Upper lobe of right lung (tissue), 1 donor: ENCODE data around the gene CACNA1B. TPM values are rescaled to one million over a fixed set of nuclear protein-coding genes. Genes with fewer than 3 reads are reported as not detected.

Experiments
- ATAC-seq: fragments of 200-7000 bp; cut with Tn5 transposase; one replicate; pipeline ENCODE4 v1.9.1; 2020; ENCODE audit warnings: mild to moderate bottlenecking, moderate library complexity
- DNase-seq: peaks from one replicate; pipeline ENCODE4 v3.0.0-alpha.2; 2020
- H3K27ac ChIP-seq: fragments of 200-600 bp; one replicate; pipeline ENCODE4 v1.8.0; 2022
- H3K27me3 ChIP-seq: fragments of 200-600 bp; one replicate; pipeline ENCODE4 v1.8.0; 2022; ENCODE audit warnings: mild to moderate bottlenecking
- H3K36me3 ChIP-seq: fragments of 200-600 bp; one replicate; pipeline ENCODE4 v1.8.0; 2022
- H3K4me1 ChIP-seq: fragments of 200-600 bp; one replicate; pipeline ENCODE4 v1.8.0; 2022
- H3K4me3 ChIP-seq: fragments of 200-600 bp; one replicate; pipeline ENCODE4 v1.8.0; 2022; ENCODE audit warnings: mild to moderate bottlenecking
- H3K9me3 ChIP-seq: fragments of 200-600 bp; one replicate; pipeline ENCODE4 v1.8.0; 2022
- CTCF ChIP-seq: fragments of 200-600 bp; IDR thresholded peaks from one replicate; pipeline ENCODE4 v1.8.0; 2022; ENCODE audit warnings: antibody characterized with exemption
- intact Hi-C: fragments of 100-400 bp; cut with DNase I; formaldehyde crosslinking; loops from one replicate; pipeline ENCODE4 v1.11.0; 2022
- total RNA-seq: library from RNA; stranded (reverse); fragmentation: NEBNext Ultra II Directional; extraction: Animal tissue kit (Norgen Biotek cat#: 25700); gene quantifications from one replicate; pipeline ENCODE4 v1.2.1, GENCODE V29; 2021
- donor health status: DM: no; HTN: yes; CAD: no; lungs with severe emphysema.

Gene CACNA1B
- total RNA-seq, 1 donor from 2014 or later, result 0.29 TPM

GRCh38 chr9:138020120-138020794 is 142.7 kb downstream of the CACNA1B start:
- Histone ChIP-seq H3K9me3 (no peaks in the 10 kb centered on the region), H3K27me3 (peaks cover 34% of the 10 kb centered on the region), H3K36me3 (no peaks in the 10 kb centered on the region), H3K4me3 (no peak overlapping the region), H3K4me1 (peaks cover 4% of the 10 kb centered on the region), H3K27ac (no peak overlapping the region)
- intact Hi-C loops, result no loop called here
- no peak for DNase-seq
- TF ChIP-seq CTCF, result no peak
- peak; percentile 6 for ATAC-seq

GRCh38 chr9:138020795-138021182 is 143.2 kb downstream of the CACNA1B start:
- intact Hi-C loops, result no loop called here
- Histone ChIP-seq H3K36me3 (no peaks in the 10 kb centered on the region), H3K4me3 (no peak overlapping the region), H3K27me3 (peaks cover 39% of the 10 kb centered on the region), H3K4me1 (peaks cover 4% of the 10 kb centered on the region), H3K27ac (no peak overlapping the region), H3K9me3 (no peaks in the 10 kb centered on the region)
- ATAC-seq, result no peak
- TF ChIP-seq CTCF, result no peak
- DNase-seq, result no peak

- no peak for TF ChIP-seq CTCF
- H3K9me3 ChIP-seq, result no peaks in the 10 kb centered on the region
- H3K4me1 ChIP-seq, result peaks cover 4% of the 10 kb centered on the region
- H3K27me3 ChIP-seq, result peaks cover 39% of the 10 kb centered on the region
- DNase-seq, result no peak
- H3K27ac ChIP-seq, result no peak overlapping the region
- intact Hi-C loops, result no loop called here
- no peak for ATAC-seq
- no peaks in the 10 kb centered on the region for H3K36me3 ChIP-seq
- no peak overlapping the region for H3K4me3 ChIP-seq
Observed at GRCh38 chr9:138021251-138022056, 143.9 kb downstream of the CACNA1B start.

GRCh38 chr9:138022121-138022741 is 144.6 kb downstream of the CACNA1B start:
- intact Hi-C loops, result no loop called here
- H3K27me3 ChIP-seq, result peaks cover 39% of the 10 kb centered on the region
- TF ChIP-seq CTCF, result peak; percentile 13
- no peaks in the 10 kb centered on the region for H3K36me3 ChIP-seq
- no peak overlapping the region for H3K4me3 ChIP-seq
- no peaks in the 10 kb centered on the region for H3K9me3 ChIP-seq
- no peak overlapping the region for H3K27ac ChIP-seq
- peaks cover 4% of the 10 kb centered on the region for H3K4me1 ChIP-seq
- ATAC-seq (peak; percentile 14), DNase-seq (peak; percentile 61)

- ATAC-seq, result peak; percentile 4
- Histone ChIP-seq H3K27me3 (peaks cover 36% of the 10 kb centered on the region), H3K27ac (no peak overlapping the region), H3K4me3 (no peak overlapping the region), H3K36me3 (no peaks in the 10 kb centered on the region), H3K9me3 (no peaks in the 10 kb centered on the region), H3K4me1 (peaks cover 4% of the 10 kb centered on the region)
- intact Hi-C loops, result no loop called here
- no peak for TF ChIP-seq CTCF
- peak; percentile 47 for DNase-seq
Observed at GRCh38 chr9:138022756-138023393, 145.3 kb downstream of the CACNA1B start.
